Liver (tissue), 9 donors: ENCODE results near the gene BANP. TPM values are rescaled to one million over a fixed set of nuclear protein-coding genes. Genes with fewer than 3 reads are reported as not detected.
"Not testable (repeated sequence)": the region's sequence is repeated elsewhere in the genome, so short reads cannot be mapped to it uniquely, and the experiment has no call there.

ENCODE experiments used
- DNase-seq: peaks from one replicate; pipeline ENCODE4 v3.0.0-alpha.2; 2017; ENCODE audit warnings: low spot score
- H3K27ac ChIP-seq, 2 donors: one replicate each; pipeline ENCODE4 v1.7.0; 2013; ENCODE audit warnings: inconsistent platforms in 2 of 2, low read length in 2 of 2, control low read depth in 1 of 2, low read depth in 1 of 2, mild to moderate bottlenecking in 1 of 2
- H3K27me3 ChIP-seq, 4 donors: one replicate each; pipeline versions ENCODE4 v1.6.1 to v1.7.0; 2013; ENCODE audit warnings: low read length in 3 of 4, inconsistent platforms in 1 of 4, mild to moderate bottlenecking in 1 of 4, moderate library complexity in 1 of 4; ENCODE audit not compliant: control insufficient read depth in 4 of 4, insufficient read depth in 4 of 4
- H3K36me3 ChIP-seq, 4 donors: one replicate each; pipeline versions ENCODE4 v1.6.1 to v1.7.0; 2013; ENCODE audit warnings: low read length in 3 of 4, mild to moderate bottlenecking in 3 of 4, low read depth in 1 of 4, moderate library complexity in 1 of 4; ENCODE audit not compliant: control insufficient read depth in 4 of 4, insufficient read depth in 3 of 4
- H3K4me1 ChIP-seq, 4 donors: one replicate each; pipeline versions ENCODE4 v1.6.1 to v1.7.0; 2013; ENCODE audit warnings: low read length in 3 of 4, mild to moderate bottlenecking in 3 of 4, moderate library complexity in 1 of 4; ENCODE audit not compliant: control insufficient read depth in 4 of 4, insufficient read depth in 4 of 4
- H3K4me3 ChIP-seq, 3 donors: one replicate each; pipeline versions ENCODE4 v1.6.1 to v1.7.0; 2013; ENCODE audit warnings: low read length in 3 of 3, control low read depth in 1 of 3, low read depth in 1 of 3, mild to moderate bottlenecking in 1 of 3
- H3K9ac ChIP-seq, 2 donors: one replicate each; pipeline ENCODE4 v1.7.0; 2013; ENCODE audit warnings: low read length in 2 of 2, mild to moderate bottlenecking in 2 of 2, moderate library complexity in 2 of 2, control low read depth in 1 of 2, low read depth in 1 of 2
- H3K9me3 ChIP-seq, 4 donors: one replicate each; pipeline versions ENCODE4 v1.6.1 to v1.7.0; 2013; ENCODE audit warnings: low read length in 3 of 4; ENCODE audit not compliant: control insufficient read depth in 4 of 4
- EGR1 ChIP-seq, 2 donors: IDR thresholded peaks; 2 replicates each; pipeline ENCODE4 v1.6.1; 2016 to 2018; ENCODE audit warnings: antibody characterized with exemption in 2 of 2, low read depth in 2 of 2
- FOXA1 ChIP-seq: IDR thresholded peaks from 2 replicates; pipeline ENCODE4 v1.6.1; 2016; ENCODE audit warnings: antibody characterized with exemption
- FOXA2 ChIP-seq: IDR thresholded peaks from 2 replicates; pipeline ENCODE4 v1.6.1; 2016; ENCODE audit warnings: antibody characterized with exemption
- GABPA ChIP-seq, 2 donors: IDR thresholded peaks in 1 of 2; conservative IDR thresholded peaks in 1 of 2; 2 replicates each; pipeline ENCODE4 v1.6.1; 2016; ENCODE audit warnings: antibody characterized with exemption in 2 of 2, mild to moderate bottlenecking in 1 of 2, moderate library complexity in 1 of 2
- HNF4A ChIP-seq, 2 donors: conservative IDR thresholded peaks; 2 replicates each; pipeline ENCODE4 v1.6.1; 2016; ENCODE audit warnings: antibody characterized with exemption in 2 of 2, mild to moderate bottlenecking in 2 of 2
- HNF4G ChIP-seq: IDR thresholded peaks from 2 replicates; pipeline ENCODE4 v1.6.1; 2016; ENCODE audit warnings: antibody characterized with exemption
- JUND ChIP-seq, 2 donors: IDR thresholded peaks; 2 replicates each; pipeline ENCODE4 v1.6.1; 2016; ENCODE audit warnings: antibody characterized with exemption in 2 of 2
- NR2F2 ChIP-seq: IDR thresholded peaks from 2 replicates; pipeline ENCODE4 v1.6.1; 2016; ENCODE audit warnings: antibody characterized with exemption
- RAD21 ChIP-seq, 2 donors: IDR thresholded peaks; 2 replicates each; pipeline ENCODE4 v1.6.1; 2016; ENCODE audit warnings: antibody characterized with exemption in 2 of 2, mild to moderate bottlenecking in 2 of 2
- RXRA ChIP-seq, 2 donors: IDR thresholded peaks; 2 replicates each; pipeline ENCODE4 v1.6.1; 2017 to 2018; ENCODE audit warnings: antibody characterized with exemption in 2 of 2, mild to moderate bottlenecking in 1 of 2
- SP1 ChIP-seq: IDR thresholded peaks from 2 replicates; pipeline ENCODE4 v1.6.1; 2018; ENCODE audit warnings: antibody characterized with exemption, mild to moderate bottlenecking
- TAF1 ChIP-seq: conservative IDR thresholded peaks from 2 replicates; pipeline ENCODE4 v1.6.1; 2016; ENCODE audit warnings: antibody characterized with exemption, mild to moderate bottlenecking
- YY1 ChIP-seq: IDR thresholded peaks from 2 replicates; pipeline ENCODE4 v1.6.1; 2016; ENCODE audit warnings: antibody characterized with exemption, mild to moderate bottlenecking
- WGBS: extraction: QIAGEN DNeasy Blood & Tissue Kit; methylation state at CpG from one replicate; pipeline ENCODE4 v1.1.7; 2013; 5-methylcytosine and 5-hydroxymethylcytosine counted together
- polyA plus RNA-seq, 2 donors: library from polyadenylated mRNA; stranded (reverse) in 1 of 2; unstranded in 1 of 2; fragments of 200-250 nt in 1 of 2; fragments of >200 nt in 1 of 2; fragmentation: Nextera tagmentation in 1 of 2; extraction: Ambion mirVana in 1 of 2; gene quantifications; one replicate each; pipeline versions ENCODE4 v1.2.1 to v1.2.3, GENCODE V29; 2013 to 2015
- total RNA-seq, 2 donors: library from RNA; depleted of rRNA; stranded (reverse); fragments of >200 nt; gene quantifications; one replicate each; pipeline ENCODE4 v1.2.3, GENCODE V29; 2014
- TF ChIP-seq, protein P1 (sequence below): IDR thresholded peaks from 2 replicates; pipeline ENCODE4 v1.6.1; 2016; ENCODE audit warnings: antibody characterized with exemption, mild to moderate bottlenecking
- TF ChIP-seq, protein P2 (sequence below): fragments of 150-350 bp; IDR thresholded peaks from 2 replicates; pipeline ENCODE4 v1.5.1; 2017; ENCODE audit warnings: improper control_type of control experiment, low read depth, low read length; ENCODE audit not compliant: missing input control
- TF ChIP-seq, protein P3 (sequence below): IDR thresholded peaks from 2 replicates; pipeline ENCODE4 v1.6.1; 2016; ENCODE audit warnings: antibody characterized with exemption
- TF ChIP-seq, protein P4 (sequence below): IDR thresholded peaks from 2 replicates; pipeline ENCODE4 v1.6.1; 2016; ENCODE audit warnings: antibody characterized with exemption
- donor health status: healthy.
- donor health status: healthy.
- donor health status: healthy.
- donor health status: healthy.
- donor health status: healthy.

BANP gene
- total and polyA plus RNA-seq, 4 donors: 4.9 to 20.7 (median 13.7) TPM

DNA sequence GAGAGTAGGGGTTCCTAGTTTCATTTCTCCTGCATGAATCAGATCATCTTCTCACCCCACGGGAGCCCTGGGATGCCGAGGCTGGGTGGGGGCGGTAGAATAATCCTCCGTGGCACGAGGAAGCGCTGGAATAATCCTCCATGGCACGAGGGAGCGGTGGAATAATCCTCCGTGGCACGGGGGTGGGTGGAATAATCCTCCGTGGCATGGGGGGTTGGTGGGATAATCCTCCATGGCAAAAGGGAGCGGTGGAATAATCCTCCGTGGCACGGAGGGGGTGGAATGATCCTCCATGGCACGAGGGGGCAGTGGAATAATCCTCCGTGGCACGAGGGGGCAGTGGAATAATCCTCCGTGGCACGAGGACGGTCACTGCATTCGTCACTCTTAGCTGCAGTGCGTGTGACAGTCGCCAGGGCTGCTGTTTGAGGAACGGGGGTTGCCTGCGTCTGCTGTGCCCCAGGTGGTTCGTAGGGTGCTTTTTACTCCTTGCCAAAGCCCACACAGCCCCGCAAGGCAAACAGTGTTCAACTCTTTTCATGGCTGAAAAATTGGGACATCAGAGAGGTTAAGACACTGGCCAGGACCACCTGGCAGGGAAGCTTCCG is 152.5 kb downstream of the BANP start:
- no peak overlapping the region for H3K9ac ChIP-seq

DNA sequence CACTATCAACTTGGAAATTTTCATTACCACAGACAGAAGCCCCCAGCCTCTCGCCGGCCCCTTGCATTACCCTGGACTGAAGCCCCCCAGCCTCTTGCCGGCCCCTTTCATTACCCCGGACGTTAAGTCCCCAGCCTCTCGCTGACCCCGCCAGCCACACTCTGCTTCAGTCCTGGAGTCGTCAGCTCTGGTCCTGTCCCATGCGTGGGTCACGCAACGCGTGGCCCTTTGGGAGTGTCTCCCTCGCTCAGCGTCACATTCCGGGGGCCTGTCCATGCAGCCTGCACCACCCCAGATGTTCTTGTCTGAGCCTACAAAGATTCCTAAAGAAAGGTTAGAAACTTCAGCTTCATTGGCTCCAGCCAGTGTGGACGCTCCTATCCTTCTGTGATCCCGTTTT is 153.1 kb downstream of the BANP start:
- 86% methylated on average over 17 of the region's 17 CpGs for WGBS
- not testable (repeated sequence) for H3K27me3 ChIP-seq, H3K27ac ChIP-seq, DNase-seq, H3K36me3 ChIP-seq, H3K9ac ChIP-seq, H3K9me3 ChIP-seq, H3K4me3 ChIP-seq, H3K4me1 ChIP-seq

More for the DNA sequence above, 152.5 kb downstream of the BANP start:
- no peak overlapping the region for H3K4me3 ChIP-seq
- WGBS: 89% methylated on average over 28 of the region's 28 CpGs
- no peaks in the 10 kb centered on the region for H3K9me3 ChIP-seq
- H3K36me3 ChIP-seq: no peaks in the 10 kb centered on the region
- H3K4me1 ChIP-seq: peaks cover 0 to 2% (median 0%) of the 10 kb centered on the region in 4 donors
- H3K27ac ChIP-seq: no peak overlapping the region
- TF ChIP-seq RXRA (IDR thresholded peaks at IDR 0.05) (no peak), NR2F2 (no peak), HNF4A (conservative IDR thresholded peaks at IDR 0.05) (no peak), FOXA1 (no peak), SP1 (no peak), FOXA2 (no peak), TAF1 (no peak), HNF4G (no peak), GABPA (IDR thresholded peaks at IDR 0.05 in 1 of 2, conservative IDR thresholded peaks at IDR 0.05 in 1 of 2) (no peak), JUND (IDR thresholded peaks at IDR 0.05) (no peak), YY1 (no peak), RAD21 (IDR thresholded peaks at IDR 0.05) (no peak), EGR1 (IDR thresholded peaks at IDR 0.05; ENCODE audit: low read depth in 2 of 2) (no peak)
- TF ChIP-seq, protein P1, sequence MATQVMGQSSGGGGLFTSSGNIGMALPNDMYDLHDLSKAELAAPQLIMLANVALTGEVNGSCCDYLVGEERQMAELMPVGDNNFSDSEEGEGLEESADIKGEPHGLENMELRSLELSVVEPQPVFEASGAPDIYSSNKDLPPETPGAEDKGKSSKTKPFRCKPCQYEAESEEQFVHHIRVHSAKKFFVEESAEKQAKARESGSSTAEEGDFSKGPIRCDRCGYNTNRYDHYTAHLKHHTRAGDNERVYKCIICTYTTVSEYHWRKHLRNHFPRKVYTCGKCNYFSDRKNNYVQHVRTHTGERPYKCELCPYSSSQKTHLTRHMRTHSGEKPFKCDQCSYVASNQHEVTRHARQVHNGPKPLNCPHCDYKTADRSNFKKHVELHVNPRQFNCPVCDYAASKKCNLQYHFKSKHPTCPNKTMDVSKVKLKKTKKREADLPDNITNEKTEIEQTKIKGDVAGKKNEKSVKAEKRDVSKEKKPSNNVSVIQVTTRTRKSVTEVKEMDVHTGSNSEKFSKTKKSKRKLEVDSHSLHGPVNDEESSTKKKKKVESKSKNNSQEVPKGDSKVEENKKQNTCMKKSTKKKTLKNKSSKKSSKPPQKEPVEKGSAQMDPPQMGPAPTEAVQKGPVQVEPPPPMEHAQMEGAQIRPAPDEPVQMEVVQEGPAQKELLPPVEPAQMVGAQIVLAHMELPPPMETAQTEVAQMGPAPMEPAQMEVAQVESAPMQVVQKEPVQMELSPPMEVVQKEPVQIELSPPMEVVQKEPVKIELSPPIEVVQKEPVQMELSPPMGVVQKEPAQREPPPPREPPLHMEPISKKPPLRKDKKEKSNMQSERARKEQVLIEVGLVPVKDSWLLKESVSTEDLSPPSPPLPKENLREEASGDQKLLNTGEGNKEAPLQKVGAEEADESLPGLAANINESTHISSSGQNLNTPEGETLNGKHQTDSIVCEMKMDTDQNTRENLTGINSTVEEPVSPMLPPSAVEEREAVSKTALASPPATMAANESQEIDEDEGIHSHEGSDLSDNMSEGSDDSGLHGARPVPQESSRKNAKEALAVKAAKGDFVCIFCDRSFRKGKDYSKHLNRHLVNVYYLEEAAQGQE: no peak
- TF ChIP-seq, protein P2, sequence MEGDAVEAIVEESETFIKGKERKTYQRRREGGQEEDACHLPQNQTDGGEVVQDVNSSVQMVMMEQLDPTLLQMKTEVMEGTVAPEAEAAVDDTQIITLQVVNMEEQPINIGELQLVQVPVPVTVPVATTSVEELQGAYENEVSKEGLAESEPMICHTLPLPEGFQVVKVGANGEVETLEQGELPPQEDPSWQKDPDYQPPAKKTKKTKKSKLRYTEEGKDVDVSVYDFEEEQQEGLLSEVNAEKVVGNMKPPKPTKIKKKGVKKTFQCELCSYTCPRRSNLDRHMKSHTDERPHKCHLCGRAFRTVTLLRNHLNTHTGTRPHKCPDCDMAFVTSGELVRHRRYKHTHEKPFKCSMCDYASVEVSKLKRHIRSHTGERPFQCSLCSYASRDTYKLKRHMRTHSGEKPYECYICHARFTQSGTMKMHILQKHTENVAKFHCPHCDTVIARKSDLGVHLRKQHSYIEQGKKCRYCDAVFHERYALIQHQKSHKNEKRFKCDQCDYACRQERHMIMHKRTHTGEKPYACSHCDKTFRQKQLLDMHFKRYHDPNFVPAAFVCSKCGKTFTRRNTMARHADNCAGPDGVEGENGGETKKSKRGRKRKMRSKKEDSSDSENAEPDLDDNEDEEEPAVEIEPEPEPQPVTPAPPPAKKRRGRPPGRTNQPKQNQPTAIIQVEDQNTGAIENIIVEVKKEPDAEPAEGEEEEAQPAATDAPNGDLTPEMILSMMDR: no peak
- TF ChIP-seq, protein P3, sequence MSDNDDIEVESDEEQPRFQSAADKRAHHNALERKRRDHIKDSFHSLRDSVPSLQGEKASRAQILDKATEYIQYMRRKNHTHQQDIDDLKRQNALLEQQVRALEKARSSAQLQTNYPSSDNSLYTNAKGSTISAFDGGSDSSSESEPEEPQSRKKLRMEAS: no peak
- TF ChIP-seq, protein P4, sequence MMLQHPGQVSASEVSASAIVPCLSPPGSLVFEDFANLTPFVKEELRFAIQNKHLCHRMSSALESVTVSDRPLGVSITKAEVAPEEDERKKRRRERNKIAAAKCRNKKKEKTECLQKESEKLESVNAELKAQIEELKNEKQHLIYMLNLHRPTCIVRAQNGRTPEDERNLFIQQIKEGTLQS: no peak
- no peak for DNase-seq
- no peaks in the 10 kb centered on the region for H3K27me3 ChIP-seq

DNA sequence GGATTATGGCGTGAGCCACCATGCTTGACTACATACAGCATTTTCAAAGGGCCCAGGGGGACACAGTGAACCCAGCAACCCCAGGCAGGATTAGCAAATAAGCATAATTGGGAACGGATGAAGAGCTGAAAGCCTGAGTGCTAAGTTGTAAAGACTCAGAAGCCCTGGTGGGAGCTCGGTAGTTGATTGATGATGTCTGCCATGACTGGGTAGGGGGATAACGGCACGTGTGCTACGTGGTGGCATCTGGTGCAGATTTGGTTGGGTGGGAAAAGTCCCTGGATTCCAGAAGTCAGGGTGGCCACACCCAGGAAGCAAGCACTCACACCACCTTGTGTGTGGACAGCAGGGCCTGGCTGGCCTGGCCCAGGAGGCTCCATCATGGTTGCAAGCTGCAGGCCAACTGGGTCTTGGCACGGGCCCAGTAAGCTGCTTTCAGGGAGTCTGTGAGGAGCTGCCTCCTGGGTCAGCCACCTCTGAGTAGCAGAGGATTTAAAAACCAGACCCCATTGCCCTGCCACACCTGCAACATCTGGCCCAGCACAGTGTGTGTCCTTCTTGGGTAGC is 154.4 kb downstream of the BANP start:
- H3K4me3 ChIP-seq, H3K4me1 ChIP-seq, H3K9ac ChIP-seq, DNase-seq, H3K36me3 ChIP-seq, H3K9me3 ChIP-seq, H3K27ac ChIP-seq, H3K27me3 ChIP-seq: not testable (repeated sequence)
- WGBS: 86% methylated on average over 7 of the region's 7 CpGs

DNA sequence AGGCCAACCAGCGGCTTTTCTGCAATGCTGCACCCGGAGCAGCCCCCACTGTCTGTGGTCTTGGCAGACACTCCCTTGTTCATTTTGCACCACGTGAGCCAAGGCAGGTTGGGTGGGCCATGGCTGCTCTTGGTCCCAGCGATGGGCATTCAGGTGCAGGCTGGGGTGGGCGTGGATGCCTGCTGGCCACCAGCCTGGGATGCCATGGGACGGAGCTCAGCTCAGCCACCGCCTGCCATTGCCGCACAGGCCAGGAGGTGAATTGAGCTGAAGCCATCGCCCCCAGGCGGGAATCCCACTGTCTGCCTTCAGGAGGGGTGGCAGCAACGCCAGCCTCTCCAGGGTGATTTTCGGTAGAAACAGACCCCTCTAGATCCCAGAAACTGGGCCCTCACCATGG is 155.3 kb downstream of the BANP start:
- H3K9me3 ChIP-seq, H3K4me3 ChIP-seq, H3K9ac ChIP-seq, DNase-seq, H3K36me3 ChIP-seq, H3K27ac ChIP-seq, H3K4me1 ChIP-seq, H3K27me3 ChIP-seq: not testable (repeated sequence)
- 94% methylated on average over 12 of the region's 12 CpGs for WGBS
